Uterus (tissue), 4 donors: ENCODE measurements around the gene S100A1. TPM values are rescaled to one million over a fixed set of nuclear protein-coding genes. Genes with fewer than 3 reads are reported as not detected.

ENCODE experiments used
- DNase-seq, 2 donors: peaks; one replicate each; pipeline ENCODE4 v3.0.0-alpha.2; 2019 to 2020
- H3K27ac ChIP-seq, 2 donors: fragments of 200-600 bp; sonication (generic); 1 replicate in 1 of 2; 2 replicates in 1 of 2; pipeline ENCODE4 v1.5.1; 2016 to 2018
- H3K27me3 ChIP-seq, 2 donors: fragments of 200-600 bp; sonication (generic); one replicate each; pipeline ENCODE4 v1.5.1; 2018 to 2019; ENCODE audit warnings: control low read depth in 1 of 2
- H3K36me3 ChIP-seq, 2 donors: fragments of 200-600 bp; sonication (generic); one replicate each; pipeline ENCODE4 v1.5.1; 2019; ENCODE audit warnings: control low read depth in 1 of 2
- H3K4me1 ChIP-seq, 2 donors: fragments of 200-600 bp; sonication (generic); one replicate each; pipeline ENCODE4 v1.5.1; 2018 to 2019; ENCODE audit warnings: control low read depth in 1 of 2
- H3K4me3 ChIP-seq, 2 donors: fragments of 200-600 bp; sonication (generic); 1 replicate in 1 of 2; 2 replicates in 1 of 2; pipeline ENCODE4 v1.5.1; 2018 to 2019; ENCODE audit warnings: mild to moderate bottlenecking in 1 of 2
- H3K9me3 ChIP-seq, 2 donors: fragments of 200-600 bp; sonication (generic); one replicate each; pipeline ENCODE4 v1.5.1; 2019; ENCODE audit warnings: control low read depth in 1 of 2
- CTCF ChIP-seq, 4 experiments: fragments of 200-600 bp in 2 of 4; fragments of 450-650 bp in 2 of 4; sonication (generic) in 2 of 4; IDR thresholded peaks; one replicate each; pipeline ENCODE4 v1.5.1; 2016 to 2019; ENCODE audit warnings: antibody characterized with exemption in 4 of 4, mild to moderate bottlenecking in 2 of 4, moderate library complexity in 1 of 4
- POLR2A ChIP-seq, 2 donors: fragments of 450-650 bp; IDR thresholded peaks; one replicate each; pipeline ENCODE4 v1.6.1; 2016; ENCODE audit warnings: antibody characterized with exemption in 2 of 2, mild to moderate bottlenecking in 1 of 2, moderate library complexity in 1 of 2
- intact Hi-C: fragments of 100-400 bp; cut with DNase I; formaldehyde crosslinking; loops from one replicate; pipeline ENCODE4 v1.15.1; 2023; ENCODE audit warnings: low total_unique reads
- total RNA-seq, 4 donors: library from RNA; depleted of rRNA in 3 of 4; stranded (reverse); fragments of >200 nt in 3 of 4; gene quantifications; one replicate each; pipeline versions ENCODE4 v1.1.0 to v1.2.4, GENCODE V29; 2014 to 2023
- donor health status: DM: yes; HTN: yes; CAD: no.

S100A1 gene
- total RNA-seq, 4 donors from 2014 or later: 3.8 TPM; not detected in 3

- Histone ChIP-seq H3K4me1 (no peaks in the 10 kb centered on the region), H3K27ac (peak overlapping the region in 1 of 2 donors; percentile 17), H3K27me3 (no peaks in the 10 kb centered on the region), H3K4me3 (no peak overlapping the region), H3K9me3 (no peaks in the 10 kb centered on the region), H3K36me3 (no peaks in the 10 kb centered on the region)
- intact Hi-C loops: no loop called here
- TF ChIP-seq POLR2A (IDR thresholded peaks at IDR 0.05): no peak
- DNase-seq: no peak
Observed at GRCh38 chr1:153649137-153649862, 21.1 kb downstream of the S100A1 start.

- intact Hi-C loops: no loop called here
- DNase-seq: no peak
- H3K9me3 ChIP-seq: no peaks in the 10 kb centered on the region
- TF ChIP-seq CTCF (IDR thresholded peaks at IDR 0.05) (no peak), POLR2A (IDR thresholded peaks at IDR 0.05) (no peak)
- H3K27ac ChIP-seq: peak overlapping the region in 1 of 2 donors; percentile 17
- no peaks in the 10 kb centered on the region for H3K4me1 ChIP-seq
- H3K4me3 ChIP-seq: no peak overlapping the region
- H3K36me3 ChIP-seq: no peaks in the 10 kb centered on the region
- H3K27me3 ChIP-seq: no peaks in the 10 kb centered on the region
Observed at GRCh38 chr1:153649863-153650235, 21.6 kb downstream of the S100A1 start.

GRCh38 chr1:153651771-153652170, 23.5 kb downstream of the S100A1 start:
- Histone ChIP-seq H3K27ac (no peak overlapping the region), H3K4me1 (no peaks in the 10 kb centered on the region), H3K27me3 (no peaks in the 10 kb centered on the region), H3K36me3 (no peaks in the 10 kb centered on the region), H3K9me3 (no peaks in the 10 kb centered on the region), H3K4me3 (no peak overlapping the region)
- intact Hi-C loops: no loop called here
- no peak for DNase-seq
- no peak for TF ChIP-seq POLR2A (IDR thresholded peaks at IDR 0.05)
- no peak for TF ChIP-seq CTCF (IDR thresholded peaks at IDR 0.05)

GRCh38 chr1:153652805-153653500, 24.7 kb downstream of the S100A1 start:
- H3K27me3 ChIP-seq: no peaks in the 10 kb centered on the region
- intact Hi-C loops: no loop called here
- H3K27ac ChIP-seq: peak overlapping the region in 1 of 2 donors; percentile 0
- TF ChIP-seq POLR2A (IDR thresholded peaks at IDR 0.05): no peak
- TF ChIP-seq CTCF (IDR thresholded peaks at IDR 0.05): no peak
- H3K4me3 ChIP-seq: no peak overlapping the region
- H3K4me1 ChIP-seq: no peaks in the 10 kb centered on the region
- DNase-seq: no peak
- no peaks in the 10 kb centered on the region for H3K36me3 ChIP-seq
- H3K9me3 ChIP-seq: no peaks in the 10 kb centered on the region

GRCh38 chr1:153655333-153655732, 27.1 kb downstream of the S100A1 start:
- H3K36me3 ChIP-seq: no peaks in the 10 kb centered on the region
- DNase-seq: no peak
- no peaks in the 10 kb centered on the region for H3K9me3 ChIP-seq
- intact Hi-C loops: no loop called here
- H3K4me3 ChIP-seq: no peak overlapping the region
- no peak overlapping the region for H3K27ac ChIP-seq
- H3K27me3 ChIP-seq: no peaks in the 10 kb centered on the region
- TF ChIP-seq POLR2A (IDR thresholded peaks at IDR 0.05) (no peak), CTCF (IDR thresholded peaks at IDR 0.05) (no peak)
- peaks cover 4 to 9% of the 10 kb centered on the region in 2 donors for H3K4me1 ChIP-seq
